Activated T-cell treated with anti-CD3 and anti-CD28 coated beads for 1 hour (primary cell): Measurements from ENCODE around the gene GYG2.
"Not testable (repeated sequence)": the region's sequence is repeated elsewhere in the genome, so short reads cannot be mapped to it uniquely, and the experiment has no call there.

Experiments used
- DNase-seq: peaks from one replicate; pipeline ENCODE4 v3.0.0-alpha.2; 2020; ENCODE audit warnings: low read depth

GYG2 gene

GRCh38 chrX:2828344-2828958 is at the start of gene GYG2:
Gene GYG2, plus strand, starts transcription at chrX:2828930. Its CDS starts 1,259 bp downstream, at chrX:2830189.
- DNase-seq, result no peak

- DNase-seq, result not testable (repeated sequence)
Observed at GRCh38 chrX:2780472-2781225, 48.1 kb upstream of the GYG2 start.

- no peak for DNase-seq
Observed at GRCh38 chrX:2781226-2781571, 47.5 kb upstream of the GYG2 start.

- DNase-seq, result no peak
Observed at GRCh38 chrX:2781698-2782097, 47.0 kb upstream of the GYG2 start.

DNA sequence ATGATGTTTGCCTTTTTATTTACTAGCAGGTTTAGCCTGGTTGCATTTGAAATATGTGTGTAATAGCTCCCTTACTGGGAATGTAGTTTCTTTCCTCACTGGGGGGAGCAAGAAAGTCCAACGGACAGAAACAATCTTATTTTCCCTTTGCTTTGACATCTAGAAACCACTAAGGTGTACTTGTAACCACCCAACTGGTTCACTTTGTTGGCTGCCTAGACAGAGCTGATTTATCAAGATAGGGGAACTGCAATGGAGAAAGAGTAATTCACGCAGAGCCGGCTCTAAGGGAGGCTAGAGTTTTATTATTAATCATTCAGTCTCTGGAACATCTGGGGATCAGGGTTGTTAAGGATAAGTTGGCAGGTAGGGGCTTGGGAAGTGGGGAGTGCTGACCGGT is 46.6 kb upstream of the GYG2 start:
- no peak for DNase-seq

DNA sequence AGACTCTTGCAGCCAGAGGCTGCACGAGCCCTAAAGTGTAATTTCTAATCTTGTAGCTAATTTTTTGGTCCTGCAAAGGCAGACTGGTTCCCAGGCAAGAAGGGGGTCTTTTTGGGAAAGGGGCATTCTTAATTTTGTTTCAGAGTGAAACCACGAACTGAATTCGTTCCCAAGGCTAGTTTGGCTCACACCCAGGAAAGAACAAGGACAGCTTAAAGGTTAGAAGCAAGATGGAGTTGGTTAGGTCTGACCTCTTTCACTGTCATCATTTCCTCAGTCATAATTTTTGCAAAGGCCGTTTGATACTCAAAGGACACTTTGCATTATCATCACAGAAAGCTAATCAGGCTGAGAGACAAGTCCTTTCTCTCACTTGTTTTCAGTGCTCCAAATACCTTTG is 46.0 kb upstream of the GYG2 start:
- no peak for DNase-seq

GRCh38 chrX:2784026-2784425 is 44.7 kb upstream of the GYG2 start:
- no peak for DNase-seq

GRCh38 chrX:2785538-2785937 is 43.2 kb upstream of the GYG2 start:
- no peak for DNase-seq

DNA sequence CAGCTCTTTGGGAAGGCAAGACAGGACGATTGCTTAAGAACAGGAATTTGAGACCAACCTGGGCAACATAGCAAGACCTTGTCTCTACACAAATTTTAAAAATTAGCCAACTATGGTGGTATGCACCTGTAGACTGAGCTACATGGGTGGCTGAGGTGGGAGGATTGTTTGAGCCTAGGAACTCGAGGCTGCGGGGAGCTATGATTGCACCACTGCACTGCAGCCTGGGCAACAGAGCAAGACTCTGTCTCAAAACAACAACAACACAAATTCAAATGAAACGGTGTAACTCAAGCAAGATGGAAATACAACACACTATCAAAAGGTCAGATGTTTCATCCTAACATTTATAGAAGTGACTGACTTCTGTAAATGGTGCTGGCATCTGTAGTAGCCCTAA is 39.8 kb upstream of the GYG2 start:
- no peak for DNase-seq

DNA sequence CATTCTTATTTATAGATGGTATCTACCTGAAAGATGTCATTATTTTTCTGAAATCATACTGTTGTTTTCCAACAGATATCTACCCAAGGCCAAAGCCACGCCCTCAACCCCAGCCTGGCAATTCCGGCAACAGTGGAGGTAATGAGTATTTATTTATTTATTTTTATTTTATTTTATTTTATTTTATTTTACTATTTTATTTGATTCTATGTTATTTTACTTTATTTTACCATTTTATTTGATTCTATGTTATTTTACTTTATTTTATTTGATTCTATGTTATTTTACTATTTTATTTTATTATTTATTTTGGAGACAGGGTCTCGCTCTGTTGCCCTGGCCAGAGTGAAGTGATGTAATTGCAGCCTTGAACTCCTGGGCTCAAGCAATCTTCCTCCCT is 39.2 kb upstream of the GYG2 start:
- DNase-seq, result no peak

GRCh38 chrX:2793752-2794151 is 35.0 kb upstream of the GYG2 start:
- DNase-seq, result no peak

DNA sequence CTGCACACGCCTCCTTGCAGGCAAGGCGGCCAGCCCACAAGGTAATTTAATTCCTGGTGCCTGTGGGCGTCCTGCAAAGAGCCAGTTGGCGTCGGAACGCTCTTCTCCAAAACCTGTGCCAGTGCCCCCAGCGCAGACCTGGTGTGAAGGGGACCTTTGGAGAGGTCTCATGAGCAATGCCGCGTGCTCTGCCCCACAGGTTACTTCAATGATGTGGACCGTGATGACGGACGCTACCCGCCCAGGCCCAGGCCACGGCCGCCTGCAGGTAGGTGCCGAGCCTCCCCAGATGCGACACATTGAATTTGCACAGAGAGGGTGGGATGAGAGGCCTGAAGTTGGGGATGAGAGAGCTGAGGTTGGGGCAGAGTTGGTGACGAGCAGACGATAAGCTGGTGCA is 34.4 kb upstream of the GYG2 start:
- no peak for DNase-seq

DNA sequence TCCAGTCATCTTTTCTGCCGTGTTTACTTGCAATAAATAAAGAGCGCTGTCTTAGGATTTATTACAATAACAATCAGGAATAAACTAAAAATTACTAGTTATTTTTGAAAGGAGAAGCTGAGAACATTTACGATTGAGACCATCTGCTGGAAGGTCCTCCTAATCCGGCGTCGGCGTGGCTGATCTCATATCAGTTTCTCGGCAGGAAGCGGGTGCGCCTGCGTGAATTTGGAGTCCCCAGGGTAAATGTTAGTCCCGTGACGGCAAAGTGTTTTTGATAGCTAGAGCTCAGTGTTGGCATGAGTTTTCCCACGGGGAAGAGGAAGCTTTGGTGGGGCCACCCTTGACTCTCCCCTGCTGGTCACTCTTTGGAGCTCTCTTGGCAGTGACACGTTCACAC is 31.9 kb upstream of the GYG2 start:
- not testable (repeated sequence) for DNase-seq

- DNase-seq, result no peak
Observed at GRCh38 chrX:2799369-2799768, 29.4 kb upstream of the GYG2 start.

DNA sequence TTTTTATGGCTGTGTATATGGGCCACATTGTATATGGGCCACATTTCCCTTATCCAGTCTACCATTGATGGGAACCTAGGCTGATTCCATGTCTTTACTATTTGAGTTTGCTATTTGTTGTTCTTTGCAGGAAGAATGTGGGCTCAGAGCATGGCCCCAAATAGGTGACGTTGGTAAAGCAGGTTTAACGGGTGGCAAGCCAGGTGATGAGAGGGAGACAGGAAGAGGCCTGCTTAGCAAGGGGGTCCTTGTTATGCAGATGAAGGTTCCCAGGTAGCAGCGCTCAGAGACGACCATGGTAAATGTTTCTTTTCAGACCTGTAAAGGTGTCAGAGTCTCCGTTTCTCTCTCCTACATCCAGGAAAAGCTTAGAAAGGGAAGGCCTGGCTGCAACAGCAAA is 28.8 kb upstream of the GYG2 start:
- not testable (repeated sequence) for DNase-seq

DNA sequence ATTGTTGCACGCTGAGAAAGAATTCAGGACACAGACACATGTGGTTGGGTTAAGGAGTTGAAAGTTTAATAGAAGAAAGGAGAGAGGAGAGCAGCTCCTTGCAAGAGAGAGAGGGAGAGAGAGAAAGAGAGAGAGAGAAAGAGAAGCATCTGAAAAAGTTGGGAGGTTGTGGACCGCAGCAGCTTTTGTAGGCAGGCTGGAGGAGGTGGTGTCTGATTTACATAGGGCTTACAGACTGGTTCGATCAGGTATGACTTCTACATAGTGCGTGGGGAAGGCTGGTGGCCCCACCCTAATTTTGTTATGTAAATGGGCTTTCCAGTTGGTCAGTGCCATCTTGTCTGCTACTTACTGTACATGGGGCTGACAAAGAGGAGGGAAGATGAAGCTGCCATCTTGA is 27.5 kb upstream of the GYG2 start:
- DNase-seq, result no peak

GRCh38 chrX:2802376-2803090 is 26.2 kb upstream of the GYG2 start:
- not testable (repeated sequence) for DNase-seq

GRCh38 chrX:2803486-2803885 is 25.2 kb upstream of the GYG2 start:
- DNase-seq, result not testable (repeated sequence)

DNA sequence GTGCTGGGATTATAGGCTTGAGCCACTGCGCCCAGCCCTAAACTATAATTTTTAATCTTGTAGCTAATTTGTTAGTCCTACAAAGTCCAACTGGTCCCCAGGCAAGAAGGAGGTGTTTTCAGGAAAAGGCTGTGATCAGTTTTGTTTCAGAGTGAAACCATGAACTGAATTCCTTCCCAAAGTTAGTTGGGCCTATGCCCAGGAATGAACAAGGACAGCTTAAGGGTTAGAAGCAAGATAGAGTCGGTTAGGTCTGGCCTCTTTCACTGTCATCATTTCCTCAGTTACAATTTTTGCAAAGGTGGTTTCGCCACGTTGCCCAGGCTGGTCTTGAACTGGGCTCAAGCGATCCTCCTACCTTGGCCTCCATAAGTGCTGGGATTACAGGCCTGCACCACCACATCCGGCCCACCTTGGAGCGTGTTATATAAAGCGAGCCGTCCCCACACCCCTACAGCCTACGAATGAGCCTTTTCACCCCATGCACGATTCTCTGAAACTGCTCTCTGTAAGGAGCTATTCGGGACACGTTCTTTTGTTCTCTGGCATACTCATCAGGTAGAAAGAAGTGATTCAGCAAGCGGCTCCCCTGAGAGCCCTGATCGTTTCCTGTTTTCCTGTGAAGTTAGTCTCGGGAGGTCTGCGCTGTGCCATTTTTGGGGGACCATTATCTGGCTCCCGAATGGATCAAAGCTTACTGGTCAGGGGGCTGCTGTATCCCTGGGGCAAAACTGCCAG is 24.5 kb upstream of the GYG2 start:
- DNase-seq, result not testable (repeated sequence)

GRCh38 chrX:2804858-2805257 is 23.9 kb upstream of the GYG2 start:
- DNase-seq, result not testable (repeated sequence)

GRCh38 chrX:2811271-2811670 is 17.5 kb upstream of the GYG2 start:
- no peak for DNase-seq

- peak; percentile 11 for DNase-seq
Observed at GRCh38 chrX:2812161-2812907, 16.4 kb upstream of the GYG2 start.
